CD14-positive monocyte (primary cell): Measurements from ENCODE around the gene MLLT10. TPM values are rescaled to one million over a fixed set of nuclear protein-coding genes. Genes with fewer than 3 reads are reported as not detected.

Experiments used
- DNase-seq, 3 donors: peaks; one replicate each; pipeline ENCODE4 v3.0.0-alpha.2; 2011 to 2022
- H2AFZ ChIP-seq: 2 replicates; pipeline ENCODE4 v1.6.0; 2012; ENCODE audit warnings: mild to moderate bottlenecking, low read depth, low read length, inconsistent platforms; ENCODE audit not compliant: insufficient read depth, poor library complexity, severe bottlenecking
- H3K27ac ChIP-seq, 2 donors: 1 replicate in 1 of 2; 2 replicates in 1 of 2; pipeline ENCODE4 v1.5.1; 2012 to 2013; ENCODE audit warnings: low read length in 2 of 2, control low read depth in 1 of 2, inconsistent platforms in 1 of 2, low read depth in 1 of 2, mild to moderate bottlenecking in 1 of 2
- H3K27me3 ChIP-seq, 2 donors: one replicate each; pipeline versions ENCODE4 v1.6.0 to v1.6.1; 2011 to 2013; ENCODE audit warnings: low read length in 2 of 2; ENCODE audit not compliant: control insufficient read depth in 2 of 2, insufficient read depth in 2 of 2
- H3K36me3 ChIP-seq, 2 donors: replicated peaks in 1 of 2; 1 replicate in 1 of 2; 2 replicates in 1 of 2; pipeline versions ENCODE4 v1.5.1 to v1.6.1; 2012 to 2013; ENCODE audit warnings: low read length in 2 of 2, control low read depth in 1 of 2, inconsistent platforms in 1 of 2, mild to moderate bottlenecking in 1 of 2; ENCODE audit not compliant: insufficient read depth in 2 of 2, control insufficient read depth in 1 of 2
- H3K4me1 ChIP-seq, 2 donors: 1 replicate in 1 of 2; 2 replicates in 1 of 2; pipeline versions ENCODE4 v1.5.1 to v1.6.1; 2012 to 2013; ENCODE audit warnings: low read length in 2 of 2, control low read depth in 1 of 2, inconsistent platforms in 1 of 2, mild to moderate bottlenecking in 1 of 2, moderate library complexity in 1 of 2; ENCODE audit not compliant: insufficient read depth in 2 of 2, control insufficient read depth in 1 of 2
- H3K4me2 ChIP-seq: replicated peaks from 2 replicates; pipeline ENCODE3; 2012; ENCODE audit warnings: low read length, moderate library complexity, mild to moderate bottlenecking; ENCODE audit not compliant: poor library complexity, severe bottlenecking; ENCODE audit errors: extremely low read depth
- H3K4me3 ChIP-seq, 3 experiments: fragments of 200-600 bp in 1 of 3; sonication (generic) in 1 of 3; replicated peaks in 1 of 3; 1 replicate in 2 of 3; 2 replicates in 1 of 3; pipeline ENCODE4 v1.5.1; 2011 to 2013; ENCODE audit warnings: low read length in 3 of 3, mild to moderate bottlenecking in 3 of 3, control low read depth in 2 of 3, low read depth in 2 of 3, inconsistent platforms in 1 of 3, moderate library complexity in 1 of 3
- H3K79me2 ChIP-seq: 2 replicates; pipeline ENCODE4 v1.6.0; 2012; ENCODE audit warnings: mild to moderate bottlenecking, control low read depth, inconsistent platforms, low read length, moderate library complexity; ENCODE audit not compliant: insufficient read depth
- H3K9ac ChIP-seq: 2 replicates; pipeline ENCODE4 v1.6.0; 2017; ENCODE audit warnings: low read length, mild to moderate bottlenecking; ENCODE audit not compliant: insufficient read depth, poor library complexity, severe bottlenecking
- H3K9me3 ChIP-seq, 2 donors: replicated peaks in 1 of 2; 1 replicate in 1 of 2; 2 replicates in 1 of 2; pipeline versions ENCODE4 v1.5.1 to v1.6.1; 2012 to 2013; ENCODE audit warnings: low read length in 2 of 2, control low read depth in 1 of 2; ENCODE audit not compliant: control insufficient read depth in 1 of 2, insufficient read depth in 1 of 2
- H4K20me1 ChIP-seq: 2 replicates; pipeline ENCODE4 v1.6.0; 2012; ENCODE audit warnings: mild to moderate bottlenecking, low read length, control low read depth, moderate library complexity; ENCODE audit not compliant: insufficient read depth
- H3K27ac Mint-ChIP-seq, 7 donors: one replicate each; pipeline ENCODE4 v1.8.0; 2020; ENCODE audit warnings: mild to moderate bottlenecking in 7 of 7, mixed read lengths in 7 of 7, moderate library complexity in 6 of 7, inconsistent platforms in 2 of 7
- H3K27me3 Mint-ChIP-seq, 3 donors: one replicate each; pipeline ENCODE4 v1.8.0; 2021 to 2022; ENCODE audit warnings: low read depth in 3 of 3, mild to moderate bottlenecking in 3 of 3, mixed read lengths in 3 of 3, moderate library complexity in 3 of 3, inconsistent platforms in 1 of 3
- H3K36me3 Mint-ChIP-seq, 2 donors: one replicate each; pipeline ENCODE4 v1.8.0; 2020; ENCODE audit warnings: mixed read lengths in 2 of 2, inconsistent platforms in 1 of 2, mild to moderate bottlenecking in 1 of 2
- H3K4me1 Mint-ChIP-seq: one replicate; pipeline ENCODE4 v1.8.0; 2020; ENCODE audit warnings: mild to moderate bottlenecking, mixed read lengths
- H3K4me3 Mint-ChIP-seq, 2 donors: one replicate each; pipeline ENCODE4 v1.8.0; 2020; ENCODE audit warnings: mild to moderate bottlenecking in 2 of 2, mixed read lengths in 2 of 2, moderate library complexity in 1 of 2
- H3K9me3 Mint-ChIP-seq, 7 donors: one replicate each; pipeline ENCODE4 v1.8.0; 2020 to 2022; ENCODE audit warnings: mixed read lengths in 7 of 7, mild to moderate bottlenecking in 6 of 7, moderate library complexity in 6 of 7, inconsistent platforms in 2 of 7
- CTCF ChIP-seq: fragments of 200-600 bp; IDR thresholded peaks from one replicate; pipeline ENCODE4 v1.8.0; 2022; ENCODE audit warnings: antibody characterized with exemption, mild to moderate bottlenecking
- WGBS: methylation state at CpG from one replicate; pipeline ENCODE4 v1.1.5; 2013; ENCODE audit warnings: missing lambda C conversion rate; ENCODE audit not compliant: insufficient coverage; 5-methylcytosine and 5-hydroxymethylcytosine counted together
- intact Hi-C, 2 donors: fragments of 100-400 bp; cut with micrococcal nuclease; formaldehyde crosslinking; loops; one replicate each; pipeline versions ENCODE4 v1.15.0 to v1.15.1; 2023
- polyA plus RNA-seq, 3 donors: library from polyadenylated mRNA; depleted of rRNA in 1 of 3; unstranded in 2 of 3; stranded (reverse) in 1 of 3; fragments of 300-500 nt in 2 of 3; fragments of >200 nt in 1 of 3; fragmentation: Illumina TruSeq in 2 of 3; gene quantifications; 1 replicate in 2 of 3; 2 replicates in 1 of 3; pipeline ENCODE4 v1.2.3, GENCODE V29; 2012 to 2021

The MLLT10 gene
- polyA plus RNA-seq, 3 donors = 4.9 to 39.1 (median 7.5) TPM

DNA sequence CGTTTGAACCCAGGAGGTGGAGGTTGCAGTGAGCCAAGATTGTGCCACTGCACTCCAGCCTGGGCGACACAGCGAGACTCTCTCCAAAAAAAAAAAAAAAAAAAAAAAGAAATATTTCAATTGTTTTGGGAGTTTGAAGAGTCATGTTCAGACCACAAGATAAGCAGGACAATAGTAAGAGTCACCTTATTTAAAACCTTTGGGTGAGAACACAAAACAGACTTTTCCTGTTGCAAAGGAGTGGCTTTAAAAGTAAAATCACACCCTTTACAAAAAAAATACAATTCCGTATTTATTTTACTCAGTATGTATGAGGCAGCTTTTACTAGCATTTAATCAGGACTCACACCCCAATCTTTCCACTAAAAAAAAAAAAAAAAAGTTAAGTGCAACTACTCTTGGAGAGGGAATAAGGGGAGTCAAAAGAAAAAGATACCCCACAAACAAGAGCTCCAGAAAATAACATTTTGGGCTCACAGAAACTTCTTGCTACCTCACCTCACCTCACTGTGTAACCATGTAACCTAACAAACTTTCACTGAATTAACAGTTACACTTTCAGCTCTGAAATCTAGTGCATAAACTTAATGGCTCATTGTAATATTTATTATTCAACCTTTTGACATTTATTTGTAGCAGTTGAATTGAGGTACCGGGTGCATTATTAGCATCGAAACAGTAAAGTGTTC lies 19.8 kb upstream of the MLLT10 start:
- intact Hi-C loops = loop anchor here (10.0 kb wide), 2 partner anchors 741 to 831 kb away; partner anchors contain the start of gene SPAG6 (in 1 of the 2)

More for the DNA sequence above, 19.8 kb upstream of the MLLT10 start:
- no peak overlapping the region for H3K9ac ChIP-seq
- H3K36me3 ChIP-seq = no peaks in the 10 kb centered on the region
- H3K27ac ChIP-seq = no peak overlapping the region
- WGBS = no CpG with 5 or more reads among the region's 6 CpGs
- H4K20me1 ChIP-seq = no peaks in the 10 kb centered on the region
- H3K27me3 ChIP-seq = peaks cover 45 to 84% of the 10 kb centered on the region in 2 donors
- peaks cover 37 to 44% of the 10 kb centered on the region in 2 donors for H3K4me1 ChIP-seq
- H3K4me3 ChIP-seq = no peak overlapping the region
- no peak overlapping the region for H3K4me2 ChIP-seq
- H2AFZ ChIP-seq = no peak overlapping the region
- H3K9me3 ChIP-seq = peaks cover 4 to 13% of the 10 kb centered on the region in 2 donors
- Mint-ChIP-seq H3K4me3 (peak overlapping the region in 1 of 2 donors; percentile 93), H3K4me1 (peaks cover 33% of the 10 kb centered on the region), H3K27ac (no peak overlapping the region), H3K27me3 (peaks cover 50 to 79% (median 56%) of the 10 kb centered on the region in 3 donors), H3K9me3 (peaks cover 0 to 15% (median 12%) of the 10 kb centered on the region in 7 donors), H3K36me3 (peaks cover 7 to 21% of the 10 kb centered on the region in 2 donors)
- no peak for DNase-seq
- no peak for TF ChIP-seq CTCF
- no peaks in the 10 kb centered on the region for H3K79me2 ChIP-seq
